Loucy (cell line): ENCODE data around the gene CCDC9.

Experiments used
- H2AFZ ChIP-seq: fragments of 200-600 bp; sonication (generic); 2 replicates; pipeline ENCODE4 v1.6.0; 2016; ENCODE audit warnings: antibody characterized with exemption, mild to moderate bottlenecking, low read length, moderate library complexity
- H3F3A ChIP-seq: fragments of 200-600 bp; 2 replicates; pipeline ENCODE4 v1.6.0; 2016; ENCODE audit warnings: antibody characterized with exemption, low read depth, mild to moderate bottlenecking
- H3K27me3 ChIP-seq: fragments of 200-600 bp; sonication (generic); 2 replicates; pipeline ENCODE4 v1.6.1; 2014; ENCODE audit warnings: low read length, mild to moderate bottlenecking; ENCODE audit not compliant: insufficient read depth, poor library complexity, severe bottlenecking
- H3K36me3 ChIP-seq: fragments of 200-600 bp; sonication (generic); 2 replicates; pipeline ENCODE4 v1.6.1; 2016; ENCODE audit warnings: low read length; ENCODE audit not compliant: insufficient read depth
- H3K4me1 ChIP-seq: fragments of 200-600 bp; sonication (generic); 2 replicates; pipeline ENCODE4 v1.5.1; 2014; ENCODE audit warnings: low read length, mild to moderate bottlenecking; ENCODE audit not compliant: insufficient read depth, poor library complexity, severe bottlenecking
- H3K4me2 ChIP-seq: fragments of 200-600 bp; sonication (generic); 2 replicates; pipeline ENCODE4 v1.6.0; 2014; ENCODE audit warnings: antibody characterized with exemption, low read length, low read depth, mild to moderate bottlenecking; ENCODE audit not compliant: poor library complexity, severe bottlenecking
- H3K4me3 ChIP-seq: fragments of 200-600 bp; sonication (generic); 2 replicates; pipeline ENCODE4 v1.5.1; 2014; ENCODE audit warnings: low read length, mild to moderate bottlenecking, mixed read lengths; ENCODE audit not compliant: poor library complexity, severe bottlenecking
- H3K79me2 ChIP-seq: fragments of 200-600 bp; sonication (generic); 2 replicates; pipeline ENCODE4 v1.6.1; 2014; ENCODE audit warnings: low read length; ENCODE audit not compliant: insufficient read depth
- H3K9ac ChIP-seq: fragments of 200-600 bp; sonication (generic); 2 replicates; pipeline ENCODE4 v1.6.0; 2014; ENCODE audit warnings: mild to moderate bottlenecking, low read depth, low read length, moderate library complexity; ENCODE audit not compliant: poor library complexity, severe bottlenecking
- H3K9me2 ChIP-seq: fragments of 200-600 bp; sonication (generic); replicated peaks from 2 replicates; pipeline ENCODE4 v1.6.1; 2016; ENCODE audit warnings: low read depth, low read length, mixed read lengths
- H3K9me3 ChIP-seq: fragments of 200-600 bp; sonication (generic); 2 replicates; pipeline ENCODE4 v1.6.1; 2014; ENCODE audit warnings: mild to moderate bottlenecking, antibody characterized with exemption, low read length, low read depth; ENCODE audit not compliant: insufficient read depth
- H4K20me1 ChIP-seq: fragments of 200-600 bp; sonication (generic); 2 replicates; pipeline ENCODE4 v1.6.0; 2014; ENCODE audit warnings: antibody characterized with exemption, low read length, mild to moderate bottlenecking; ENCODE audit not compliant: insufficient read depth, poor library complexity, severe bottlenecking
- CTCF ChIP-seq: fragments of 200-600 bp; sonication (generic); conservative IDR thresholded peaks from 2 replicates; pipeline ENCODE4 v1.5.1; 2014; ENCODE audit warnings: mild to moderate bottlenecking, antibody characterized with exemption, low read length
- EZH2phosphoT487 ChIP-seq: fragments of 200-600 bp; IDR thresholded peaks from 2 replicates; pipeline ENCODE4 v1.6.1; 2018; ENCODE audit warnings: antibody characterized with exemption, mild to moderate bottlenecking, moderate library complexity, borderline replicate concordance

The CCDC9 gene

GRCh38 chr19:47221890-47222289 lies 34.4 kb upstream of the CCDC9 start:
- H4K20me1 ChIP-seq = no peaks in the 10 kb centered on the region
- peaks cover 12% of the 10 kb centered on the region for H3K4me1 ChIP-seq
- H3K9ac ChIP-seq = no peak overlapping the region
- peaks cover 10% of the 10 kb centered on the region; the same call in 1 of the 2 replicates for H3K36me3 ChIP-seq
- TF ChIP-seq EZH2phosphoT487 (no peak), CTCF (no peak)
- H3K4me3 ChIP-seq = no peak overlapping the region
- no peaks in the 10 kb centered on the region for H3K9me2 ChIP-seq
- H3K27me3 ChIP-seq = no peaks in the 10 kb centered on the region
- no peak overlapping the region for H2AFZ ChIP-seq
- H3K4me2 ChIP-seq = no peak overlapping the region
- no peaks in the 10 kb centered on the region for H3K9me3 ChIP-seq
- H3K79me2 ChIP-seq = no peaks in the 10 kb centered on the region
- H3F3A ChIP-seq = no peaks in the 10 kb centered on the region

- Histone ChIP-seq H3K36me3 (peaks cover 6% of the 10 kb centered on the region; the same call in 1 of the 2 replicates), H3K27me3 (no peaks in the 10 kb centered on the region), H3K4me3 (peak overlapping the region; percentile 97), H3K9me2 (no peaks in the 10 kb centered on the region), H3K9me3 (no peaks in the 10 kb centered on the region), H2AFZ (no peak overlapping the region), H3K9ac (peak overlapping the region; percentile 94), H3F3A (no peaks in the 10 kb centered on the region), H3K79me2 (0 out of 2 replicates have a peak, but pooled peaks cover 4% of the 10 kb centered on the region), H4K20me1 (no peaks in the 10 kb centered on the region), H3K4me2 (peak overlapping the region; percentile 97), H3K4me1 (peaks cover 29% of the 10 kb centered on the region)
- TF ChIP-seq EZH2phosphoT487 (no peak), CTCF (no peak)
These were observed 30.4 kb upstream of the CCDC9 start for GRCh38 chr19:47225746-47226425.

GRCh38 chr19:47226426-47227351 lies 29.6 kb upstream of the CCDC9 start:
- H3K4me2 ChIP-seq = peak overlapping the region; percentile 97
- H3K9me3 ChIP-seq = no peaks in the 10 kb centered on the region
- H3K4me3 ChIP-seq = peak overlapping the region; percentile 97
- no peaks in the 10 kb centered on the region for H3K9me2 ChIP-seq
- H3K9ac ChIP-seq = peak overlapping the region; percentile 94
- H3K36me3 ChIP-seq = peaks cover 1% of the 10 kb centered on the region; the same call in 1 of the 2 replicates
- 0 out of 2 replicates have a peak, but pooled peaks cover 4% of the 10 kb centered on the region for H3K79me2 ChIP-seq
- no peaks in the 10 kb centered on the region for H3F3A ChIP-seq
- H3K4me1 ChIP-seq = peaks cover 34% of the 10 kb centered on the region
- no peak overlapping the region for H2AFZ ChIP-seq
- H4K20me1 ChIP-seq = no peaks in the 10 kb centered on the region
- no peaks in the 10 kb centered on the region for H3K27me3 ChIP-seq
- TF ChIP-seq EZH2phosphoT487 = no peak
- no peak for TF ChIP-seq CTCF
